HEK293T (cell line): ENCODE measurements around the gene EXOSC3.

Experiments
- ARNT ChIP-seq: fragments of 450-650 bp; IDR thresholded peaks from 2 replicates; pipeline ENCODE4 v1.6.1; 2017; ENCODE audit warnings: mild to moderate bottlenecking
- BHLHE40 ChIP-seq: fragments of 450-650 bp; IDR thresholded peaks from 2 replicates; pipeline ENCODE4 v1.6.1; 2016; ENCODE audit warnings: mild to moderate bottlenecking, moderate library complexity, borderline replicate concordance
- ELF4 ChIP-seq: fragments of 450-650 bp; IDR thresholded peaks from 2 replicates; pipeline ENCODE4 v1.6.1; 2017; ENCODE audit warnings: antibody characterized with exemption
- FOXA1 ChIP-seq: fragments of 450-650 bp; IDR thresholded peaks from 2 replicates; pipeline ENCODE4 v1.6.1; 2016; ENCODE audit warnings: mild to moderate bottlenecking
- FOXK2 ChIP-seq: fragments of 450-650 bp; IDR thresholded peaks from 2 replicates; pipeline ENCODE4 v1.6.1; 2016; ENCODE audit warnings: mild to moderate bottlenecking
- FOXM1 ChIP-seq: fragments of 450-650 bp; IDR thresholded peaks from 2 replicates; pipeline ENCODE4 v1.6.1; 2017; ENCODE audit warnings: mild to moderate bottlenecking, borderline replicate concordance
- HDGF ChIP-seq: fragments of 450-650 bp; IDR thresholded peaks from 2 replicates; pipeline ENCODE4 v1.6.1; 2017; ENCODE audit warnings: antibody characterized with exemption, borderline replicate concordance
- L3MBTL2 ChIP-seq: fragments of 450-650 bp; conservative IDR thresholded peaks from 2 replicates; pipeline ENCODE4 v1.6.1; 2016; ENCODE audit warnings: mild to moderate bottlenecking
- LEF1 ChIP-seq: fragments of 450-650 bp; IDR thresholded peaks from 2 replicates; pipeline ENCODE4 v1.6.1; 2017; ENCODE audit warnings: mild to moderate bottlenecking, borderline replicate concordance
- PKNOX1 ChIP-seq: fragments of 450-650 bp; IDR thresholded peaks from 2 replicates; pipeline ENCODE4 v1.6.1; 2016
- SP1 ChIP-seq: fragments of 450-650 bp; IDR thresholded peaks from 2 replicates; pipeline ENCODE4 v1.6.1; 2017
- SUZ12 ChIP-seq: fragments of 450-650 bp; IDR thresholded peaks from 2 replicates; pipeline ENCODE4 v1.6.1; 2016; ENCODE audit warnings: mild to moderate bottlenecking
- TARDBP ChIP-seq: fragments of 450-650 bp; IDR thresholded peaks from 2 replicates; pipeline ENCODE4 v1.6.1; 2016

- TF ChIP-seq L3MBTL2 (no peak), FOXM1 (no peak), SP1 (no peak), ARNT (no peak), BHLHE40 (no peak), FOXA1 (no peak), ELF4 (no peak), SUZ12 (no peak), LEF1 (no peak), FOXK2 (no peak), PKNOX1 (no peak), HDGF (no peak), TARDBP (no peak)
Observed at GRCh38 chr9:37751186-37751585, 33.7 kb downstream of the EXOSC3 start.
